HTERT RPE-1 (cell line): ENCODE data around the gene POLR2L.

ENCODE experiments used
- in situ Hi-C: fragments of 300-500 bp; cut with MboI; formaldehyde crosslinking; loops from 4 replicates; pipeline ENCODE4 v1.14.3; 2020; ENCODE audit warnings: low sequenced_read_pairs

POLR2L gene

DNA sequence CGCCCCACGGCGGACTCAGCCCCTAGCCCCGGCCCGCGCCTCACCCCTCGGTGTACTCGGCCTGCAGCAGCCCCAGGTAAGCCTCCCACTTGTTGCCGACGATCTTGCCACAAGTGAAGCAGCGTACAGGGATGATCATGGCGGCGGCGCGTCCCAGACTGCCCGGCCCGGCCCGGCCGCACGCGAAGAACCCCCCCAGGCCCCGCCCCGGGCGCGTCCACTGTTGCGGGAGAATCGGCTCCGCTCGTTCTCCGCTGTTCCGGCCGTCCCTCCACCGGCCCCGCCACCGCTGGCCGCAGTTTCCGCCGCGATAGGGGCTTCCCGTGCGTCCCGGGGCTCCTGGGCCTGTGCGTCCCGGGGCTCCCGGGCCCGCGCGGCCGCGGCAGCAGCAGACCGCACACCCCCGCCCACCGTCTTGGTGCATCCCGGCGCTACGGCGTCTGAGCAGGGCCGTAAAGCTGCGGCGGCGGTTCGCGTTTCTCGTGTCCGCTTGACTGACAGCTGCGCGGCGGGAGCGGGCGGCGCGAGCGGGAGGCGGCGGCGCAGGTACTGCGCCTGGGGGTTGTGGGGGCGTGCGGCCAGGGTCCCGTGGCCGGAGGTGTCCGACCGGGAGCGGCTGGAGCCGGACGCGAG is at the start of gene POLR2L, which contains the start of gene TSPAN4:
TSS of gene POLR2L (minus strand) at position 160 of the 633 bp plus-strand sequence. CDS start at position 139, 21 bp downstream.
TSS of gene TSPAN4 (plus strand) at position 483 of the 633 bp plus-strand sequence. CDS start 7,453 bp downstream, outside the sequence.
- in situ Hi-C loops = no loop called here

DNA sequence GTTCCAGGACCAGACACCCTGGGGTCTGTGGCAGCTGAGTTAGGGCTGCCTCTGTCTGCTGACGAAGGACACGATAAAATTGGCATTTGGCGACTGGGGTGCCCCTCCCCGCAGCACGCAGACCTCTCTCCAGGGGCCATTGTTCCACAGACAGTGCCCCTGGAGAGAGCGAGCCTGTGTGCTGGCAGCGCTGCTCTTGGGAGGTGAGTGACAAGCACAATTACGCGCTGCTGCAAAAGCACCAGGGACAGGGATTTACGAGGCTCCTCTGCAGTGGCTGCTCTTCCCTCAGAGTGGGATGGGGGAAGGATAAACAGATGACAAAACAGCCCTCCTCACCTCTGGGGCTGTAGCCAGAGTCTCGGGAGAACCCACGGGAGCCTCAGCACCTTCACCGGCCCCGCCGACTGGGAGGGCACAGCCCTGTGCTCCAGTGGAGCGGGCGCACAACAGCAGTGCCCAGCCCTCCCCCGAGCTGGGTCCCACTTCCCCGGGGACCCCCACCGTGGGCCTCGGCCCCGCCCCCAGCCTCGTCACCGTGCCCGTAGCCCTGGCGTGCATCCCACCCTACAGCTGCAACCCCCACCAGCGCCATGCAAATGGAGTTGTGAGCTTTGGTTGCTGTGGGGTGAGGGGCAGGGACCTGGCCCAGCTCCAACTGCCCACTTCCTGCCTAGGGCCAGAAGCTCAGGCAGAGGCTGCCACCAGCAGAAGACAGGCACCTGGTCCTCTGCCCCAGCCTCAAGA is 48.6 kb upstream of the POLR2L start:
- in situ Hi-C loops = no loop called here

DNA sequence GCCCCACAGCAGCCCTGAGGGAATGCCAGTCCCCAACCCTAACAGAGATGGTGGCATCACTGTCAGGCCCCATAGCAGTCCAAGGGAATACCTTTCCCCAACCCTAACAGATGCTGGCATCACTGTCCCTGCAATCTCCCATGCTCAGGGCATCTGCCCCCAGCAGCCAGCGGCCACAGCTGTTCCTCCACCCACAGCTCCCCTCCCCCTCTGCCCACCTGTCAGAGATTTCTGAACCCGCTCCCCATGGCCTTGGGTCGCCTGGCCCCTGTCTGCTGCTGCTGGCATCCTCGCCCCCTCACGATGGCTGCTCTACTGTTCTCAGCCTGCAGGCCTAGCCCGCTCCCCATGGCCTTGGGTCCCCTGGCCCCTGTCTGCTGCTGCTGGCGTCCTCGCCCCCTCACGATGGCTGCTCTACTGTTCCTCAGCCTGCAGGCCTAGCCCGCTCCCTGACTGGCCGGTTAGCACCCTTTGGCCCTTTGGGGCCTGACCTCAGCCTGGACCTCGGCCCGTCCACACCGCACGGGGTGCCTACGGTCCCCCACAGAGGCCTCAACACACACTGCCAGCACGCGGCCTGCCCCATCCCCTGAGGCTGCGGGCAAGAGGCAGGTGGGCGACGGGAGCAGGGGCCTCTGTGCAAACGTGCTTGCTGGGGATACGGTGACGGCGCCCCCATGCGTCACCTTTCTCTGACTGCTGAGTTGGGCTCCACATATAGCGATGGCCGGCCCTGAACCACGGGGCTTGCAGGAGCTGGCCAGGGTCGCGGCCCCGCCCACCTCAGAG is 47.6 kb upstream of the POLR2L start:
- in situ Hi-C loops = no loop called here

DNA sequence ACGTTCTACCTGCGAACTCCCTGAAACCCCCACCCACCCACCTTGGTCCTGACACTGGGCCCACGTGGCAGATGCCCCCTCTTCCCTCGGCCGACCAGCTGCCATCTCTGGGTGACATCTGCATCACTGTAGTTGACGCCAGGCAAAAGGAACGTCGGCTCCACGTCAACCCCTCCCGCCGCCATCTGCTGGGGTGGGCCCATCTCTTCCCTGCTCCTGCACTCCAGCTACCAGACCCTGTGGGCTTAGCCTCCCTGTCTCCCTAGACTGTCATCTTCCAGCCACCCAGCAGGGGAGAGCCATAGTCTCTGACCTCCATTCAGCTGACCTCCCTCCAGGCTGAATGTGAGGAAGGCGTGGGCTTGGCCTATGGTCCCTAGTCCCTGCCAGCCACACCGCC is 46.9 kb upstream of the POLR2L start:
- in situ Hi-C loops = no loop called here

DNA sequence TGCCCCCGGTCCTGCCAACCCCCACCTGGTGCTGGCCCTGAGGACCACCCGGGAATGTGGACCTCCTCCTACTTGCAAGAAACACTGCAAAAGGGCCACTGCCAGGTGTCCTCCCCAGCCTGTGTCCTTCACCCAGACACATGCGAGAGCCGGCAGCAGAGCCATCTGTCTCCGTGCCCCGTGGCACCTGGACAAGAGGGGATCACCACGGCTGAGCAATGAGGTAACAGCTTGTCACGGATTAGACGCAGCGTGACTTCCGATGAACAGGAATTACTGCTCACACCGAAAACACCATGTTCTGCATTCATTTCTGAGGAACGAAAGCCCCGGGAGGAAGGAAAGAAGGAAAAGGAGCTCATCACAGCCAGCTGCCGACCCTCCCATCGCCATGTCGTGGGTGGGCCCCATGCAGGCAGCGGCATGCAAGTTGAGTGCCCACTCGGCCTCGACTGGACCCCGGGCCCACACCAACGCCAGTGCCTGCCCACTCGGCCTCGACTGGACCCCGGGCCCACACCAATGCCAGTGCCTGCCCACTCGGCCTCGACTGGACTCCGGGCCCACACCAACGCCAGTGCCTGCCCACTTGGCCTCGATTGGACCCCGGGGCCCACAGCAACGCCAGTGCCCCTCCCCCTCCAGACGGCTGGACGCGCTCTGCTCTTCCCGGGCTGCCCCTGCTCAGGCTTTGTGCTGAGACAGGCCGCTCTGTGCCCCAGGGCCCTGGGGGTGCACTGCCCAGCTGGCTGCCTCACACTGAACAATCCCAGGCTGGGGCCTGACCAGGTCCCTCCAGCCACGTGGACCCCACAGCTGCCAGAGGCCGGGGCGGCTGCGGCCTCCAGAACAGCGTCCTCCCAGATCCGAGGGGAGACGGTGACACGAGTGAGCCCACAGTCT is 46.2 kb upstream of the POLR2L start:
- in situ Hi-C loops = no loop called here

DNA sequence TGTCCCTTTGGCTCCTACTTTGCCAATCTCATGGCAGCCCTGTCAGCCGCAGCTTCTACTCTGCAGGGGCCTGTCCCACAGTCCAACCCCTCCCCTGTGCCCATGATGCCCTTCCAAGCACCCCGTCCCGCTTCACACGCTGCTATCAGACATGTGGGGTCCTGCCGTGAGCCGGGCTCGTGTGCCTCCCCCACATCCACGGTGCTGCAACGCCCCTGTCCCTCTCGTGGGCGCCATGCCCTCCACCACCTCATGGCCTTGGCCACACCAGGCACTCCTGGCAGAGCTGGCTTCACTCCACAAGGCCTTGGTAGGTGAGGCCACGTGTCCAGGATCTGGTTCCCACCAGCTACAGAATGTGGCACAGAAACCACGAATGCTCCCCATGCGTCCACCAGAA is 45.3 kb upstream of the POLR2L start:
- in situ Hi-C loops = no loop called here

DNA sequence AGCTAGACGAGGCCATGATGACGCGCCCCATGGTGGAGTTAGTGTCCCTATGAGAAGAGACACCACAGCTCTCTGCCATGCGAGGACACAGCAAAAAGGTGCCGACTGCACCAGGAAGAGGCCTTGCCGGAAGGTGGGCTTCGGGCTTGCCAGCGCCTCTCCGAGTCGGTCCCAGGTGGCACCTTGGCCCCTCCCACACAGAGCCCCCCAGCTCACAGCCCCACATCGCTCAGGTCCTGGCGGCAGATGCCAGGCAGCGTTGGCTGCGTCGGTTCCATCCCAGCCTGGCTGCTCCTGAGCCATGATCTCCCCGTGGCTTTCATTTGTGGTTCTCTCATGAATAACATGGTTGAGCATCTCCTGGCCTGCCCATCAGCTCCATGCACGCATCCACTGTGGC is 44.2 kb upstream of the POLR2L start:
- in situ Hi-C loops = no loop called here

DNA sequence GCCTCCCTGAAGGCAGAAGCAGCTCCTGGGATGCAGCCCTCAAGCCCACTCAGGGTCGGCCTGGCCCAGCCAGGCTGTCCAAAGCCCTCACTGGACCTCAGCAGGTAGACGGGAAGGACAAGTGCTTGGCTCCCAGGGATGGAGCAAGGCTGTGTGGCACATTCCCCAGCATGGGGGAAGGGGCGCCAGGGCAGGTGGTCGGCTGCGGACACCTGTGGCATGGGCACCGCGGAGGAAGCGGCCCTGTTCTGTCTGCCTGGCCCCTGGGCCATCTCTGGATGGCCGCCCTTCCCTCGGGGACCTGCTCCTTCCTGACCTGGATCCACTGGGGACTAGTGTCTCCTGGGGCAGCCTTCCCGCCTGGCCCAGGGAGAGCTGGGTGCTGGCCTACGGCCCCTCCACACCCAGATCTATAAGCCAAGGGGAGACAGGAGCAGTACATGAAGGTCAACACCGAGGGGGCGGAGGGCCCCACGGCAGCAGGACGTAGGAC is 42.3 kb upstream of the POLR2L start:
- in situ Hi-C loops = no loop called here

DNA sequence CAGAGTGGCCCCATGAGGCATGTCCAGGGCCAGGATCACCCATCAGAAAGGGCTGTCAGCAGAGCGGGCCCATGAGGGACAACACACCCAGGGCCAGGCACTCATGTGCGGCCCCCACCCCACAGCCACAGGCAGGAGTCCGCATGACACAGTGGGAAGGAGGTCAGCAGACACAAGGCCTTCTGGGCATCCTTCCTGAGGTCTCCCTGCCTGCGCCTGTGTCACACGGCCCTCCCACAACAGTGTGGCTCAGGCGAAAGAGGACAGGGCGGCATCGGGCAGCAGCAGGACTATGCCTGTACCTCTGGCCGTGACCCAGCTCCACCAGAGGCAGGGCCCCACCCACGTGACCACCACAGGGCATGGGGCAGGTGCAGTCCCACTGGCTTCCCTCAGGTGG is 41.2 kb upstream of the POLR2L start:
- in situ Hi-C loops = no loop called here

DNA sequence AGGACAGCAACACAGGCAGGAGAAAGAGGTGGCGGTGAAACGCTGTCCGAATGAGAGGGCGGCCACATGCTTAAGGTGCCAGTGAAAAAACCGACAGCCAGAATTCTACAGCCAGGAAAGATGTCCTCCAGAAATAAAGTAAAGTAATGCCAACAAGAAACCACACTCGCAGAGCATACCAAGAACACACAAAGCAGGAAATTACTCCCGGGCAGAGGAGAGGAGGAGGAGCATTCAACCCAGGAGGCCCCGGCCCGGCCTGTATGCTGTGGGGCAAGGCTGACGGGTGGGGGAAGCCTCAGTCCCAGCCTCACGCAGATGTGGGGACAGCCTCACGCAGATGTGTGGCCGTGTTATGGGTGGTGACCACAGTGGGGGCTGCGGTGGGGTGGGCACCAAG is 40.3 kb upstream of the POLR2L start:
- in situ Hi-C loops = no loop called here

DNA sequence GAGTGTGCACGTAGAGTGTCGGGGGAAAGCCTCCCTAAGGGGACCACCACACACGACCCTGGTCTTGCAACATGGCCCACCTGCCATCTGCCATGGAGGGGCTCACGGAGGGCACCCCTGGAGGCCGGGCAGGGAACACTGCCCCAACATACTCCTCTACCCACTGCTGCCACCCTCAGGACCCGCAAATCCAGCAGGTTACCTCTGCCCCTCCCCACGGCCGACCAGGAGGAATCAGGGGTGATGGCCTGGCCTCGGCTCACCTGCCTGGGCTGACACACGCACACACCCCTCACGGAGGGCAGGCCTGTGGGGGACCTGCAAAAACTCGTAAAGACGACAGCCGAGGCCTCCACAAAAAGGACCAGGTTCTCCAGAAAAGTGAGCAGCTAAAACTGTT is 38.1 kb upstream of the POLR2L start:
- in situ Hi-C loops = no loop called here

DNA sequence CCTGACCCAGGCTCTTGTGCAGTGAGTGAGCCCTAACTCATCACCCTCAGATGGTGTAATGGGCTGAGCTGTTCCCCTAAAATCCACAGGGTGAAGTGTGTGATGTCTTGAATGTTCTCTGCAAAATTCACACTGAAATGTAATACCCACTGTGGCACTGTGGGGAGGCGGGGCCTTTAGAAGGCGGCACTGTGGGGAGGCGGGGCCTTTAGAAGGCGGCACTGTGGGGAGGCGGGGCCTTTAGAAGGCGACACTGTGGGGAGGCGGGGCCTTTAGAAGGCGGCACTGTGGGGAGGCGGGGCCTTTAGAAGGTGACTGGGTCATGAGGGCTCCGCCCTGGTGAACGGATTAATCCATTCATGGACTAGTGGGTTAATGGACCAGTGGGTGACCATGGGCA is 35.2 kb upstream of the POLR2L start:
- in situ Hi-C loops = no loop called here

DNA sequence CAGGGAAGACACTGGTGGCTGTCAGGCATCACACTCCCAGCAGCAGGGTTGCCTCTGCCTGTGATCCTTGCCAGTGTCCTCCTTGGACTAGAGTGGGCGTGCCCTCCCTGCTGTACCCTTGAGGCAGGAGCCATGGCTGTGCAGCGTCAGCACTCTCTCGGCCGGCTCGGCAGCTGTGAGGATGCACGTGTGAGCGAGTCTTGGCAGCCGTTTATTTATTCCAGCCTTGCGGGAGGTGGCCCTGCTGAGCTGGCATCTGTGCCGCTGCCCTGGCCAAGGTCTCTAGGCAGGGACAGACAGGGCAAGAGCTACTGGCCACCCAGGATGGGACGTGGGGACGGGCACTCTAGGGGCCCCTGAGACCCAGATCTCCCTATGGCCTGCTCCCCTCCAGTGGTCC is 34.2 kb upstream of the POLR2L start:
- in situ Hi-C loops = no loop called here

DNA sequence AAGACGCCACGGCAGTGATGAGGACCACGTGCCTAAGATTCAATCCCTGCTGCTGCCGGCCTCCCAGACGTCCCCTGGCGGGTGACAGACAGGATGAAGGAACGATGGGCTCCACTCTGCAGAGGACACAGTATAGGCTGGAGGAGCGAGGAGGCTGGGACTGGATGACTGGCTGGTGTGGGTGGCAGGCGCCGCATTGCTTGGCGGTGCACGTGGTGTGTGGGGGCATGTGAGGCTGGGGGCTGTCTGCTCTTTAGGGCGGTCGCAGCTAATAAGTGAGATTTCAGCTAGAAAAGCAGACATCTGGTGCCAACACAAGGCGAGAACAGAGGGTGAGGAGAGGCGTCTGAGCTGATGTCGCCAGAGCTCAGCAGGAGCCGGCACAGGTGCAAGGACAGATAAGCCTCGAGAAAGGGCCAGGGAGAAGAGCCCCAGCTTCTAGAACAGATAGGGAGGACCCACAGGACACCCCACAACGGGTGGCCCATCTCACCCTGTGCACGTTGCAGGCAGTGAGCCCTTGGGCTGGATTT is 33.5 kb upstream of the POLR2L start:
- in situ Hi-C loops = no loop called here

DNA sequence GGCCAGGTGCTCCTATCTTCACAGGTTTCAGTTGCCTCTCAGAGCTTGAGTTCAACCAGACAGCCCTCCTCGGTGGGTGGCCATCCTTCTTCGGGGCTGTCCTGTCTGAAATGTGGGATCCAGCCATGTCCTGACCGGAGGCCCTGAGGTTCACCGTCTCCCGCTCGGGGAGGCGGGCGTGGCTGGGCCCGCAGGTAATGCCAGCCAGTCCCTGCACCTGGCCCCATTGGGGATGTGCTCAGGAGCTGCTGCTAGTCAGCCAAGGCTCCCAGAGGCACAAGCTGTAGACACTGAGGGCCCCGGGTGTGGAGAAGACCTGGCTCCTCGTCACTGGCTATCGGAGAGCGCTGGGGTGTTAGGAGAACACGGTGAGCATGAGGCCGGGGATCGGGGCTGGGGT is 32.9 kb upstream of the POLR2L start:
- in situ Hi-C loops = no loop called here

DNA sequence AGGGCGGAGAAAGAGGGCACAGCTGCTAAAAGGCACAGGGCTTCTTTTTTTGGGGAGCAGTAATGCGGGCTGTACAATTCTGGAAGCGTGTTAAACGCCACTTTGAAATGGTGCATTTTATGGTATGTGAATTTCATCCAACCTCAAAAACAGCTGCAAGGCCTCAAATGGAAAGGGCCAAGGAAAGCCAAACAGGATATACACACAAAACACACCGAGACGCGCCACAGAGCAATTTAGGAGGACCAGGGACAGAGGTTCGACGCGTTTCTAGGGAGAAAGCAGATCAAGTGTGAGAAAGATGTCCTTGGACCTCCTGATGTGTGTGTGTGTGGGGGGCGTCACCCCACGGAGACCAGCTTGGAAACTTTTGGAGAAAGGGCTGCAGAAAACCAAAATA is 31.4 kb upstream of the POLR2L start:
- in situ Hi-C loops = no loop called here

DNA sequence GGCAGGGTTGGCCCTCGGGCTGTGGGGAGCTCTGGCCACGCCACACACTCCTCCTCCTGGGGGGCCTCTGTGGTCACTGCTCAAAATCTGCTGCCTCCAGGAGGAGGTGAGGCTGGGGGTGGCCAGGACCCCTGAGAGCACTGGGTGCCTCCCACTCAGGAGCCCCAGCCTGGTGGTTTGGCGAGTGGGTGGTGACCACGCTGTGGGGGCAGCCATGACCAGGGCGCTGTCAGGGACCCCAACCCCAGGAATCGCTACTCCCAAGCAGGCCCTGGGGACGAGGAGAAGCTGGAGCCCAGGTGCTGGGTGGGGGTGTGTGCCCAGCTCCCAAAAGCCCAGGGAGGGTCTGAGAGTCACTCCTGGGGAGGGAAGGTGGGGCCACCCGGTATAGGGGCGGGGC is 30.5 kb upstream of the POLR2L start:
- in situ Hi-C loops = no loop called here

DNA sequence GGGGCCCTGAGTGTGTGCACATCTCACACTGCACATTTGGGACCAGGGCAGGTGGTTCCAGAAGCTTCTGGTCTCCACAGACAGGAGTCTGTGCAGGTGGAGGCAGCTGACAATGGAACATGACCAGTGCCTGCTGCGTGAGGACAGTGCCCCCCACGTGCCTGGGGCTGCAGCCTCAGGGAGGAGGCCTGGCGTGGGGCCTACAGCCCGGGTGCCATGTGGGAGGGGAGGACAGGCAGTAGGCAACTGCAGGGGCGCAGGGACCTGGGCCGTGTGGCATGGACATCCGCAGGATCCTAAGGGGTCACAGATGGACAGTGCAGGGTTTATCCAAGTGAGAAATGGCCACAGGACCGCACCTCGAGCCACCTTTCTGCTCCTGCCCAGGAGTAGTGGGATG is 29.1 kb upstream of the POLR2L start:
- in situ Hi-C loops = no loop called here

DNA sequence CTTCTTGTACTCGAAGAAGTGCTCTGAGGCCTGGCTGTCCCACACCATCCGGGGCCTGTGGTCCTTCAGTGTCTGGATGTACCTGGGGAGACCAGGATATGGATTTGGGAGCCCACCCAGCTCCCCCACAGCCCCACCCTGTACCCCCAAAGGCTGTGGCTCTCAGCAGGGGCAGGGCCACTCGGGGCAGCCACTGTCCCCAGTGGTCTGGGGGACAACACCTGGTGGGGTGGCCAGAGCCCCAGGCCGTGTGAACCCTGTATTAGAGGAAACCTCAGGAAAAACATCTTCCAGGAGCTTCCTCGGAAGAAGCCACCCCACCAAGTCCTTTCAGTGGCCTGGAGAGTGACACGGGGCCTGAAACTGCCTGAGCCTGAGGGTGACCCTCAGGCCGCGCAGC is 28.1 kb upstream of the POLR2L start:
- in situ Hi-C loops = no loop called here

DNA sequence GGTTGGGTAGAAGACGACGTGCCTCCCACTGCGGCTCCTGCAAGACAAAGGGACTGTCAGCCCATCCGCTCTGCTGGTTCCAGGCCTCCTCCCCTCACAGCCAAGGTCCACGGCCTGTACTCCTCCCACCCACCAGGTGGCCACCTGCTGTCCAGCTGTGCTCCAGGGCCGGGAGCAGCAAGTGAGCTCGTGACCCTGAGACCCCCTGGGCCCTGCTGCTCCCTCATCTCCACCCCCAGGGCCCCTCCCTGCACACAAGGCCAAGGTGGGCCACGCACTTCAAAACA is 27.7 kb upstream of the POLR2L start:
- in situ Hi-C loops = no loop called here
